H1 (cell line): ENCODE data around the gene STKLD1. TPM values are rescaled to one million over a fixed set of nuclear protein-coding genes. Genes with fewer than 3 reads are reported as not detected.

ENCODE experiments used
- BACH1 ChIP-seq: IDR thresholded peaks from 2 replicates; pipeline ENCODE4 v1.6.1; 2012; ENCODE audit warnings: low read length, improper control_type of control experiment
- CEBPB ChIP-seq: IDR thresholded peaks from 2 replicates; pipeline ENCODE4 v1.6.1; 2012; ENCODE audit warnings: low read depth, low read length
- EGR1 ChIP-seq: IDR thresholded peaks from 2 replicates; pipeline ENCODE4 v1.6.1; 2011; ENCODE audit warnings: low read depth, low read length, borderline replicate concordance
- EZH2 ChIP-seq: fragments of 200-600 bp; sonication (generic); IDR thresholded peaks from 2 replicates; pipeline ENCODE4 v1.7.1; 2012; ENCODE audit warnings: low read depth, mild to moderate bottlenecking, moderate library complexity, low read length, inconsistent platforms; ENCODE audit not compliant: severe bottlenecking
- GABPA ChIP-seq: IDR thresholded peaks from 2 replicates; pipeline ENCODE4 v1.6.1; 2011; ENCODE audit warnings: mild to moderate bottlenecking, low read length, moderate library complexity, borderline replicate concordance; ENCODE audit not compliant: insufficient read depth
- HDAC2 ChIP-seq, 2 experiments: fragments of 300-600 bp in 1 of 2; sonication (generic) in 1 of 2; IDR thresholded peaks; 2 replicates each; pipeline ENCODE4 v1.6.1; 2011 to 2012; ENCODE audit warnings: low read depth in 2 of 2, low read length in 2 of 2, mild to moderate bottlenecking in 2 of 2, moderate library complexity in 2 of 2, borderline replicate concordance in 1 of 2, inconsistent platforms in 1 of 2
- JUN ChIP-seq: IDR thresholded peaks from 2 replicates; pipeline ENCODE4 v1.6.1; 2011; ENCODE audit warnings: low read depth, mild to moderate bottlenecking, improper control_type of control experiment, low read length
- KDM1A ChIP-seq: fragments of 200-600, 300-600 bp; sonication (generic); IDR thresholded peaks from 2 replicates; pipeline ENCODE4 v1.7.1; 2016; ENCODE audit warnings: mild to moderate bottlenecking, low read length, borderline replicate concordance
- KDM5A ChIP-seq: fragments of 200-600 bp; IDR thresholded peaks from 2 replicates; pipeline ENCODE4 v1.7.1; 2012; ENCODE audit warnings: mild to moderate bottlenecking, low read length, inconsistent platforms, mixed read lengths
- NANOG ChIP-seq: IDR thresholded peaks from 2 replicates; pipeline ENCODE4 v1.6.1; 2011; ENCODE audit warnings: low read length, low read depth, mild to moderate bottlenecking, inconsistent platforms; ENCODE audit not compliant: insufficient read depth, poor library complexity, severe bottlenecking
- POLR2A ChIP-seq, 2 experiments: IDR thresholded peaks; 1 replicate in 1 of 2; 2 replicates in 1 of 2; pipeline ENCODE4 v1.6.1; 2011; ENCODE audit warnings: low read depth in 2 of 2, low read length in 2 of 2, mild to moderate bottlenecking in 2 of 2; ENCODE audit errors: control extremely low read depth in 1 of 2
- POLR2AphosphoS5 ChIP-seq: IDR thresholded peaks from 2 replicates; pipeline ENCODE4 v1.6.1; 2011; ENCODE audit warnings: low read depth, low read length
- RBBP5 ChIP-seq: IDR thresholded peaks from 2 replicates; pipeline ENCODE4 v1.7.1; 2012; ENCODE audit warnings: low read depth, mild to moderate bottlenecking, inconsistent platforms, low read length, moderate library complexity, borderline replicate concordance
- SIRT6 ChIP-seq: IDR thresholded peaks from one replicate; pipeline ENCODE4 v1.7.1; 2012; ENCODE audit warnings: low read length, inconsistent platforms
- SRF ChIP-seq: IDR thresholded peaks from 2 replicates; pipeline ENCODE4 v1.6.1; 2011; ENCODE audit warnings: mild to moderate bottlenecking, low read depth, low read length, moderate library complexity
- TAF1 ChIP-seq: IDR thresholded peaks from 2 replicates; pipeline ENCODE4 v1.6.1; 2011; ENCODE audit warnings: mild to moderate bottlenecking, low read depth, low read length
- TCF12 ChIP-seq: IDR thresholded peaks from 2 replicates; pipeline ENCODE4 v1.6.1; 2011; ENCODE audit warnings: low read depth, mild to moderate bottlenecking, low read length
- polyA plus RNA-seq, 7 experiments: library from polyadenylated mRNA; depleted of rRNA in 3 of 7; stranded (reverse) in 5 of 7; unstranded in 2 of 7; fragments of >200 nt in 5 of 7; fragments of 200-250 nt in 2 of 7; gene quantifications; 1 replicate in 5 of 7; 2 replicates in 1 of 7; 4 replicates in 1 of 7; pipeline versions ENCODE4 v1.2.1 to v1.2.3, GENCODE V29; 2011 to 2013; ENCODE audit warnings: missing spikeins in 2 of 7, mixed read lengths in 2 of 7
- total RNA-seq: library from RNA; stranded (reverse); fragmentation: NEBNext Ultra II Directional; extraction: Animal tissue kit (Norgen Biotek cat#: 25700); gene quantifications from 2 replicates; pipeline ENCODE4 v1.2.1, GENCODE V29; 2021
- TF ChIP-seq, protein P1 (sequence below): IDR thresholded peaks from 2 replicates; pipeline ENCODE4 v1.6.1; 2011; ENCODE audit warnings: low read length, improper control_type of control experiment
- TF ChIP-seq, protein P2 (sequence below): IDR thresholded peaks from 2 replicates; pipeline ENCODE4 v1.6.1; 2012; ENCODE audit warnings: inconsistent platforms
- TF ChIP-seq, protein P3 (sequence below): IDR thresholded peaks from 2 replicates; pipeline ENCODE4 v1.6.1; 2011; ENCODE audit warnings: low read depth, mild to moderate bottlenecking, low read length; ENCODE audit not compliant: insufficient read depth
- TF ChIP-seq, protein P4 (sequence below): IDR thresholded peaks from 2 replicates; pipeline ENCODE4 v1.6.1; 2012; ENCODE audit warnings: inconsistent platforms

Gene STKLD1
- total and polyA plus RNA-seq, 2 of the 8 experiments (the other 6 are each of a cell fraction or from before 2014, with no cell fraction given): 0.26 TPM; not detected in 1

DNA sequence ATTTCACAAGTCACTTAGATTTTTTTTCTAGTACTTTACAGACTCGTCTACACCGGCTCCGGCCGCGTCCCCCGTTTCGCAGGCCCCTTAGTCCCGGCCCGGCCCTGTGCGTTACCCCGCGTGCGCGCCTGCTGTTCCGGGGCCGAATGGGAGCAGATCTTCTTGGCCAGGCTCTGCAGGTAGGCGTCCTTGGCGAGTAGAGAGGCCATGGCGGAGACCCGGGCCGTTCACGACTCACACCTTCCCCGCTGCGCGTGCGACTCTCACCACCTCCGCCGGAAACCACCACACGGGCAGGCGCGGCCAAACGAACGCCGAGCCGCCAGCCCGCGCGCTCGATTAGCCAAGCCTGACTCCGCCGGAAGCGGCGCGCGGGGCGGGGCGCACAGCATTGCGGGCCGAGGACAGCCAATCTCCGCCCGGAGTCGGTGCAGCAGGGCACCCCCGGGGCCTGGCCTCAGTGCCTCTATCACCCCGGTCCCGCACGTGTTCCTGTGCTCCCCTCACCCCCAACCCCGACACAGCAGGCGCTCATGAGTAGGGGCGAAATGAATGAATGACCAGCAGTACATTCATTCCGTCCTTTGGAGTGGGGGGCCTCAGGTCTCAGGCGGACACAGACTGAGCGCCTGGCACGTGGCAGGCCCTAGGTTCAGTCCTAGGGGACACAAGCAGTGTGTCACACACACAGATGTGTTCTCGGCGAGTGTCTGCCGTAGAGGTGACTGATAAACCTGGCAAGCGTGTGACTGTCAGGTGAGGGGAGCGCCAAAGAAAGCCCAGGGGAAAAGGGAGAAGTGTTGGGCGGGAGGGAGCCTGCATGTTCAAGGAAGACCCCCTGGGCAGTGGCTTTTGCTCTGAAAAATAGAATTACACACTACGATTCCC, 40.0 kb upstream of the STKLD1 start, which contains the start of gene SURF6 (continued):
- TF ChIP-seq, protein P1, sequence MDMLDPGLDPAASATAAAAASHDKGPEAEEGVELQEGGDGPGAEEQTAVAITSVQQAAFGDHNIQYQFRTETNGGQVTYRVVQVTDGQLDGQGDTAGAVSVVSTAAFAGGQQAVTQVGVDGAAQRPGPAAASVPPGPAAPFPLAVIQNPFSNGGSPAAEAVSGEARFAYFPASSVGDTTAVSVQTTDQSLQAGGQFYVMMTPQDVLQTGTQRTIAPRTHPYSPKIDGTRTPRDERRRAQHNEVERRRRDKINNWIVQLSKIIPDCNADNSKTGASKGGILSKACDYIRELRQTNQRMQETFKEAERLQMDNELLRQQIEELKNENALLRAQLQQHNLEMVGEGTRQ: peak; percentile 31; the same call in 1 of the 2 replicates
- 0 out of 4 replicates have a peak, but pooled peaks of 1 of the 2 experiments have one; percentile 48 for TF ChIP-seq HDAC2 (IDR thresholded peaks at IDR 0.05; ENCODE audit: borderline replicate concordance in 1 of 2, low read depth in 2 of 2, low read length in 2 of 2)
- TF ChIP-seq KDM5A: peak; percentile 63
- TF ChIP-seq TCF12: no peak
- peak; percentile 72 for TF ChIP-seq BACH1
- TF ChIP-seq SRF: peak; percentile 99
- TF ChIP-seq, protein P2, sequence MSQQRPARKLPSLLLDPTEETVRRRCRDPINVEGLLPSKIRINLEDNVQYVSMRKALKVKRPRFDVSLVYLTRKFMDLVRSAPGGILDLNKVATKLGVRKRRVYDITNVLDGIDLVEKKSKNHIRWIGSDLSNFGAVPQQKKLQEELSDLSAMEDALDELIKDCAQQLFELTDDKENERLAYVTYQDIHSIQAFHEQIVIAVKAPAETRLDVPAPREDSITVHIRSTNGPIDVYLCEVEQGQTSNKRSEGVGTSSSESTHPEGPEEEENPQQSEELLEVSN: peak; percentile 77
- TF ChIP-seq, protein P3, sequence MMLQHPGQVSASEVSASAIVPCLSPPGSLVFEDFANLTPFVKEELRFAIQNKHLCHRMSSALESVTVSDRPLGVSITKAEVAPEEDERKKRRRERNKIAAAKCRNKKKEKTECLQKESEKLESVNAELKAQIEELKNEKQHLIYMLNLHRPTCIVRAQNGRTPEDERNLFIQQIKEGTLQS: no peak
- TF ChIP-seq POLR2AphosphoS5: peak; percentile 61; the same call in 1 of the 2 replicates
- TF ChIP-seq GABPA: peak; percentile 89
- TF ChIP-seq NANOG: no peak
- TF ChIP-seq KDM1A: no peak
- TF ChIP-seq POLR2A (IDR thresholded peaks at IDR 0.05; ENCODE audit: control extremely low read depth in 1 of 2, low read depth in 2 of 2, low read length in 2 of 2): peak in 1 of 2 experiments; percentile 82; a peak in 2 of 3 replicates
- TF ChIP-seq, protein P4, sequence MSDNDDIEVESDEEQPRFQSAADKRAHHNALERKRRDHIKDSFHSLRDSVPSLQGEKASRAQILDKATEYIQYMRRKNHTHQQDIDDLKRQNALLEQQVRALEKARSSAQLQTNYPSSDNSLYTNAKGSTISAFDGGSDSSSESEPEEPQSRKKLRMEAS: peak; percentile 97
- TF ChIP-seq JUN: no peak
- no peak for TF ChIP-seq CEBPB
- TF ChIP-seq RBBP5: peak; percentile 60; the same call in 1 of the 2 replicates
- no peak for TF ChIP-seq SIRT6
- peak; percentile 76 for TF ChIP-seq TAF1
- no peak for TF ChIP-seq EZH2
- peak; percentile 82 for TF ChIP-seq EGR1
